OCI-M2 (cell line): ENCODE data around the gene ATRX.
"Not testable (repeated sequence)": the region's sequence is repeated elsewhere in the genome, so short reads cannot be mapped to it uniquely, and the experiment has no call there.

Experiments
- DNase-seq: peaks from one replicate; lab custom pipeline; 2025; ENCODE audit not compliant: unreplicated experiment; lab: John Stamatoyannopoulos, UW

ATRX gene

DNA sequence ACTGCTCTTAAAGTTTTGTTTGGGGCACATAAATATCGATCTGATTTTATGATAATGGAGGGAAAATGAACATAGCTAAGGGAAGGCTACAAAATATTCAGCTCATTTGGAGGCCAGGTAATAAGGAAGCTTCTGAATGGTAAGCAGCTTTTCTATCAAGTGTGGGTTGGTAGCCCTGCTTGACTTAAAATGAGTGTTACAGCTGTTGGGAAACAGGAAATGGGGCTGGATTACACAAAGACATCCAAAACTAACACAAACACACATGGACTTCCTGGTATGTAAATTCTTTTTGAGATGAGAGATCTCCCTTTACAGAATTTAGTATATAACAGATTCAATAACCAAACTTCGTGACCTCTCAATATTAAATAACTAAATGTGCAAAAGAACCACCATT is 280.8 kb downstream of the ATRX start:
- DNase-seq: no peak

DNA sequence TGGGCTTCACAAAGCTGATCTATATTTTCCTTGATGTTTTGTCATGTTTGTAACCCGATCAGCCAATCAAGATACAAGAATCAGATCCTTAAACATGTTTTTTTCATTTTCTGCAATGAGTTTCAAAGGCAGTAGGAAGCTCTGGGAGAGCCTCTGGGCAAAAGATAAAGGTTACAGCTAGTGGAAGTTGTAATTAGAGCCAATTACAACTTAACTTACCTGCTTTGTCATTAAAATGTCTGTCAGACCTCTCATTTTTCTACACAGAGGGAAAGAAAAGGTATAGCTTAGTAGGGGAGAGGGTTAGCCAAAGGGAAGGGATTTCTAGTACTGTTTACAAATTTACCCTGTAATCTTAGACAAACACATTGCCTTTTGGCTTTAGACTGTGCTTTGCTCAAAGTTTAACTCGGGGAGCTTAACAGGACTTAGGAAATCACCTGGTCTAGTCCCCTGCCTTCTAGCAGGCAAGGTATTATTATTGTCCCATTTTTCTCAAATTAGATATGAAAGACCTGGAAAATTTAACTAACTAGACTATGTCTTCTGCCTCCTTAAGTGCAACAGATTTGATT is 283.0 kb downstream of the ATRX start:
- no peak for DNase-seq

DNA sequence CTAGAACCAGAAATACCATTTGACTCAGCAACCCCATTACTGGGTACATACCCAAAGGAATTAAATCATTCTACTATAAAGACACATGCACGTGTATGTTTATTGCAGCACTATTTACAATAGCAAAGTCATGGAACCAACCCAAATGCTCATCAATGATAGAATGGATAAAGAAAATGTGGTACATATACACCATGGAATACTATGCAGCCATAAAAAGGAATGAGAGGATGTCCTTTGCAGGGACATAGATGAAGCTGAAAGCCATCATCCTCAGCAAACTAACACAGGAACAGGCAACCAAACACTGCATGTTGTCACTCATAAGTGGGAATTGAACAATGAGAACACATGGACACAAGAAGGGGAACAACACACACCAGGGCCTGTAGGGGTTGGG is 285.9 kb downstream of the ATRX start:
- DNase-seq: not testable (repeated sequence)

DNA sequence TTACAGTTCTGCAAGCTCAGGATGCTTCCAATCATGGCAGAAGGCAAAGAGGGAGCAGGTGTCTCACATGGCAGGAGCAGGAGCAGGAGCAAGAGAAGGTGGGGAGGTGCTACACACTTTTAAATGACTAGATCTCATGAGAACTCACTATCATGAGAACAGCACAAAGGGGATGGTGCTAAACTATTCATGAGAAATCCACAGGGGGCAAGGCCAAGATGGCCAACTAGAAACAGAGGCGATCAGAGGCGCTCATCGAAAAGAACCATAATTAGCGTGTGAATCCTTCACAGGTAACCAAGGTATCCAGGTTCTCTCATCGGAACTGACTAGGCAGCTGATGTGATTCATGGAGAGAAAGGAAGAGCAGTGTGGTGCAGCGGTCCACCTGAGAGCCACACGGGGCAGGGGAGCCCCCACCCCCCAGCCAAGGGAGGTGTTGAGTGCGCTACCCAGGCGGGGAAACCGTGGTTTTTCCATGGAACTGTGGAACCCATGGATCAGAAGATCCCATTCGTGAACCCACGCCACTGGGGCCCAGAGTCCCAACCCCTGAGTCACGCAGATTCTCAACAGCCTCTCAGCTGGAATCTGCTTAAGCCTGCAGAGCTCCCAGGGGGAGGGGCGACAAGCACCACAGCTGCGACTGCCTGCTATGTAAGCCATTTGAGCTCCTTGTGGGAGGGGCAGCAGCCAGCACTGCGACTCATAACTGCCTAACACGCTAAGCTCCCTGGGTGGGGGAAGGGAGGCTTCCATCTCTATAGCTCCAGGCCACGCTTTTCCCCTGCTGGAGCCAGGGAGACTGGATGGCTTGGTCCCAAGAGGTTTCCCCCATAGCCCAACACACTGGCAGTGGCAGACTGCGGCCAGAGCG is 292.1 kb downstream of the ATRX start:
- DNase-seq: no peak

DNA sequence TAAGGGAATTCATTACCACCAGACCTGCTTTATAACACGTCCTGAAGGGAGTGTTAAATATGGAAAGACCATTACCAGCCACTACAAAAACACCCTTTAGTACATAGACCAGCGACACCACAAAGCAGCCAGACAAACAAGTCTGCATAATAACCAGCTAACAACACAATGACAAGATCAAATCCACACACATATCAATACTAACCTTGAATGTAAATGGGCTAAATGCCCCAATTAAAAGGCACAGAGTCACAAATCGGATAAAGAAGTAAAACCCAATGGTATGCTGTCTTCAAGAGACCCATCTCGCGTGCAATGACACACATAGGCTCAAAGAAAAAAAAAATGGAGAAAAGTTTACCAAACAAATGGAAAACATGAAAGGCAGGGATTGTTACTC is 302.0 kb downstream of the ATRX start:
- DNase-seq: no peak

DNA sequence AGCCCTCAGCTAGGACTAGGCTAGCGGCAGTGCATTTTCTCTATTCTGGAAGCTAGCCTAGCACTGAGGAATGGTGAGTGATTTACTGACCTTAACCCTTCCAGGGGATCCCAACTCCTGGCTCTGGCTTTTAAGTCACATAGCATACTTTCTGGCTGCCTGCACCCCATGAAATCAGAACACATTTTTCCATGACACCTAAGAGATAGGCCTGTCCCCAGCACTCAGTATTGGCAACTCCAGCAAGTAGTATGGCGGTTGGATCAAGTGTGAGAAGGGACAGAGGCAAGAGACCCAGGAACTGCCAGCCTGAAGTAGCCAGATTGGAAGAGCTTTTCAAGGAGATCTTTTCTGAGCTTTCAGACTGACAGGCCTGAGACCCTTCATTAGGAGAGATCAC is 330.6 kb downstream of the ATRX start:
- no peak for DNase-seq
